Natural killer cell treated with Interleukin-12 subunit alpha and Interleukin-12 subunit beta and Interleukin-15 and Interleukin-18, amount 100 ng/mL, for 72 hours (primary cell): ENCODE results near the gene DDIAS. TPM values are rescaled to one million over a fixed set of nuclear protein-coding genes. Genes with fewer than 3 reads are reported as not detected.

Experiments
- ATAC-seq, 2 donors: fragments of 150-1000 bp; cut with Tn5 transposase in 1 of 2; sonication (Bioruptor Pico), chemical (Tn5 transposase) in 1 of 2; 2 replicates each; pipeline ENCODE4 v1.10.0; 2021
- DNase-seq: peaks from one replicate; pipeline ENCODE4 v3.0.0; 2022; ENCODE audit warnings: low spot score
- H3K27ac Mint-ChIP-seq, 2 donors: 1 replicate in 1 of 2; 2 replicates in 1 of 2; pipeline ENCODE4 v1.8.0; 2022; ENCODE audit warnings: mixed read lengths in 2 of 2, mild to moderate bottlenecking in 1 of 2, moderate library complexity in 1 of 2
- H3K27me3 Mint-ChIP-seq, 2 donors: 1 replicate in 1 of 2; 2 replicates in 1 of 2; pipeline ENCODE4 v1.8.0; 2022; ENCODE audit warnings: mixed read lengths in 2 of 2
- H3K36me3 Mint-ChIP-seq: one replicate; pipeline ENCODE4 v1.8.0; 2022; ENCODE audit warnings: mixed read lengths
- H3K4me1 Mint-ChIP-seq, 2 donors: 1 replicate in 1 of 2; 2 replicates in 1 of 2; pipeline ENCODE4 v1.8.0; 2022; ENCODE audit warnings: low read depth in 2 of 2, mixed read lengths in 2 of 2, mild to moderate bottlenecking in 1 of 2
- H3K4me3 Mint-ChIP-seq: one replicate; pipeline ENCODE4 v1.8.0; 2022; ENCODE audit warnings: mixed read lengths
- H3K9me3 Mint-ChIP-seq: 2 replicates; pipeline ENCODE4 v1.8.0; 2022; ENCODE audit warnings: mixed read lengths
- total RNA-seq, 2 donors: library from RNA; stranded (reverse); gene quantifications; one replicate each; pipeline ENCODE4 v1.2.3, GENCODE V29; 2022

DDIAS gene
- total RNA-seq, 2 donors from 2014 or later: 11.3 to 29.1 TPM

DNA sequence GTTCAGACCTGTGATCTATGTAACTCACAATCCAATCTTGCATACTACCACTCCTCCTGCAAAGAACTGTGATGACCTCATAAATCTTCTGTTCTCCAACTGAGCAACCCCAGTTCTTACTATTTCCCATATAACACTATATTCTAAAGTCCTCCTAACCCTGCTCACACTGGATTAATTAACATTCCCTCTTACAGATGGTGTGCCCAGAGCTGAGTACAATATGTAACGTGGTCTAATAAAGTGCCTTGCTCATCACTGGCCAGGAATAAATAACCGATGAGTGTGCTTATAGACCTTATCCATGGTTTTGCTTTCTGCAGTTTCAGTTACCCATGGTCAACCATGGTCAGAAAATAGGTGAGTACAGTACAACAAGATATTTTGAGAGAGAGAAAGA is 29.9 kb upstream of the DDIAS start:
- no peaks in the 10 kb centered on the region for H3K27me3 Mint-ChIP-seq
- H3K4me3 Mint-ChIP-seq: no peak overlapping the region
- peaks cover 9 to 16% of the 10 kb centered on the region in 2 donors for H3K4me1 Mint-ChIP-seq
- peaks cover 2% of the 10 kb centered on the region for H3K36me3 Mint-ChIP-seq
- ATAC-seq: no peak
- DNase-seq: no peak
- H3K27ac Mint-ChIP-seq: no peak overlapping the region
- H3K9me3 Mint-ChIP-seq: no peaks in the 10 kb centered on the region

DNA sequence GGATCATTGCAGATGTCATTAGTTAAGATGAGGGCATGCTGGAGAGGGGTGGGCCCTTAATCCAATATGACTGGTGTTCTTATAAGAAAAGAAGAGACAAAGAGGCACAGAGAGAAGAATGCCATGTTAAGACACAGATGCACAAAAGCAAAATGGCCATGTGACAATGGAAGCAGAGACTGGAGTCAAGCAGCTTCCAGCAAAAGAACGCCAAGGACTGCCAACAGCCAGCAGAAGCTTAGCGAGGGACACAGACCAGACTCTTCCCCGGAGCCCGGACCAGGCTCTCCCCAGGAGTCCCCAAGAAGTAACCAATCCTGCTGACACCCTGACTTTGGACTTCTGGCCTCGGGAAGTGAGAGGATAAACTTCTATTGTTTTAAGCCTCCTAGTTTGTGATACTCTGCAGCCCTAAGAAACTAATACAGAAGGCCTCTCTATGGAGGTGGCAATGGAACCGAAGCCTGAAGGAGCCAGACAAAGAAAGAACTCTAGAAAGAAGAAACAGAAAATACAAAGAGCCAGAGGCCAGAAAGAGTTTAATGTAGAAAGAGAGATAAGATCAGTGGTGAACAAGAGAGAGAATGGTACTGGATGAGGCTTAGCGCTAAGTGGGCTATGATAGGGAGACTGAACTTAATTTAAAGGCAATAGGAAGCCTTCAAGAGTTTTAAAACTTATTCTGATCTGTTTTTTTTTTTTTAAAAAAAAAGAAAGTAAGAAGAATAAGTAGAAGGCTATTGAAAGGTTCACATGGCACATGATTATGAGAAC is 29.0 kb upstream of the DDIAS start:
- Mint-ChIP-seq H3K9me3 (no peaks in the 10 kb centered on the region), H3K4me3 (no peak overlapping the region), H3K27ac (peak overlapping the region in 1 of 2 donors; percentile 1)

DNA sequence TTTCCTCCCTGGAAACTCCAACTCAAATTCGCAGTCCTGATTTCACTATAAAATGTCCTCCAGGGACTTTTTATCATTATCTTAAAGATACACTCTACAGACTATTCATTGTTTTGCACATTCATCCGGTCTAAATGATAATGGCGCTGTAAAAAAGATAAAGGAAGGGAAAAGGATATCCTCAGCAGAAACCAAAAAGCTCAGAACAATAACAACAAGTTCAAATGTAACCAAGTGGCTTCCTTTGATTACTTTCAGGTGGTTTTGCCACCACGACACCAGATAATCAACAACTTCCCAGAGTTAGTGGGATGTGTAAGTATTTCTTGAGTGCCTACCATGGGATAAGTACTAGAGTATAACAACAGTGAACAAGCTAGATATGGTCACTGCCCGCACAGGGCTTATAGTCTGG is 27.6 kb upstream of the DDIAS start:
- no peak overlapping the region for H3K4me3 Mint-ChIP-seq
- no peaks in the 10 kb centered on the region for H3K9me3 Mint-ChIP-seq
- DNase-seq (no peak), ATAC-seq (no peak)
- H3K27ac Mint-ChIP-seq: no peak overlapping the region
- peaks cover 5% of the 10 kb centered on the region for H3K36me3 Mint-ChIP-seq
- no peaks in the 10 kb centered on the region for H3K27me3 Mint-ChIP-seq
- peaks cover 9 to 12% of the 10 kb centered on the region in 2 donors for H3K4me1 Mint-ChIP-seq

More for the DNA sequence above, 29.0 kb upstream of the DDIAS start:
- DNase-seq: no peak
- no peak for ATAC-seq
- H3K27me3 Mint-ChIP-seq: no peaks in the 10 kb centered on the region
- H3K36me3 Mint-ChIP-seq: peaks cover 5% of the 10 kb centered on the region
- peaks cover 9 to 13% of the 10 kb centered on the region in 2 donors for H3K4me1 Mint-ChIP-seq

DNA sequence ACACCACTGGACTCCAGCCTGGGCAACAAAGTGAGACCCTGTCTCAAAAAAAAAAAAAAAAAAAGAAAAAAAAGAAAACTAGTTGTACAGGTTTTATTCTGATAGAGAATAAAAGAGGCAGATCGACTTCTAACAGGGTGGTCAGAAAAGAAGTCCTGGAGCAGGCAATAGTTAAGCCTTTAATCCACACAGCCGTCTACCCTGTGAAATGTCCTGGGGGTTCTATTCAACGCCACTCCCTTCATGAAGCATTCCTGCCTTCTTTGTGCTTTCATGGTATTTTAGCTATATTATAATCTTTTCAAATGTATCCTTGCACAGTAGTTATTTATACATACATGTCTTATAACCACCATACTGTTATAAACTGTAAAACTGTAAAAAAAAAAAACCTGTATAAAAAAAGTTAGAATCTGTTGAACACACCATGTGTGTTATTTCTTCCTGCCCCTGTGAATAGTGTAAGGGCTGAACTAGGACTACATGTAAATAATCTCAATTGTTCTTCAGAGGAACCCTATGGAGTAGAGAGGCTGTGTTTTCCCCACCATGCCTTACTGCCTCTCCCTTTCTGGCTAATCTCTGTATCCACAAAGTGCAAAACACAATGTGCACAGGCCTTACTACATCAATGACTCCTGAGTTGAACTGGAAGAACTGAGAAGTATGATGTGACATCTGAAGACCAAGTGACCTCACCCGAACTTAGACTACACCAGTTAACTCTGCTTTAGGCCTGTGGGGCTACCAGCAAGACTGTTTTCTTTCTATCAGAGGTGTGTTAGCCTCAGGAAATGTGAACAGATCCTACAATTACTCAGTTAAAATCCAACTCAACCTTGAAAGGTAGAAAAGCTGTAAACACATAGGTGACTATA is 26.7 kb upstream of the DDIAS start:
- H3K27ac Mint-ChIP-seq: no peak overlapping the region

DNA sequence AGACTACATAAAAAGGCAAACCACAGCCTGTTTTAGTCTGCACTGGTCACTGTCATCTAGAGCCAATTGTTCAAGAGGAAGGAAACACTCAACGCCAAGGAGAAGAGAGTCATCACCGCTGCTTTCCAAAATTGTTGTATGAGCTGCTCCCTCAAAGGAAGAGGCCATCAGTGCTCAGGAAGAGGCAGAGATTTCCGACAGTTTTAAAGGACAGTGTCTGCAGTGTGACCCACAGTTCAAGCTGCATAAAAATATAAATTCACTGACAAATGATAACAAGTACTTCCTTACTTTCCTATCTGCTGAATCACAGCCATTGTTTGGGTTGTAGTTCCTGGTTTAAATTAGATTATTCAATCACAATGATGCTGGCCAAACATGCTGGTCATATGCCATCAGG is 17.7 kb upstream of the DDIAS start:
- H3K4me3 Mint-ChIP-seq: no peak overlapping the region
- no peaks in the 10 kb centered on the region for H3K36me3 Mint-ChIP-seq
- no peak overlapping the region for H3K27ac Mint-ChIP-seq

More for the DNA sequence above, 26.7 kb upstream of the DDIAS start:
- Mint-ChIP-seq H3K4me1 (peaks cover 9 to 12% of the 10 kb centered on the region in 2 donors), H3K27me3 (no peaks in the 10 kb centered on the region), H3K4me3 (no peak overlapping the region), H3K36me3 (peaks cover 5% of the 10 kb centered on the region), H3K9me3 (peaks cover 3% of the 10 kb centered on the region)
- ATAC-seq (no peak), DNase-seq (no peak)

DNA sequence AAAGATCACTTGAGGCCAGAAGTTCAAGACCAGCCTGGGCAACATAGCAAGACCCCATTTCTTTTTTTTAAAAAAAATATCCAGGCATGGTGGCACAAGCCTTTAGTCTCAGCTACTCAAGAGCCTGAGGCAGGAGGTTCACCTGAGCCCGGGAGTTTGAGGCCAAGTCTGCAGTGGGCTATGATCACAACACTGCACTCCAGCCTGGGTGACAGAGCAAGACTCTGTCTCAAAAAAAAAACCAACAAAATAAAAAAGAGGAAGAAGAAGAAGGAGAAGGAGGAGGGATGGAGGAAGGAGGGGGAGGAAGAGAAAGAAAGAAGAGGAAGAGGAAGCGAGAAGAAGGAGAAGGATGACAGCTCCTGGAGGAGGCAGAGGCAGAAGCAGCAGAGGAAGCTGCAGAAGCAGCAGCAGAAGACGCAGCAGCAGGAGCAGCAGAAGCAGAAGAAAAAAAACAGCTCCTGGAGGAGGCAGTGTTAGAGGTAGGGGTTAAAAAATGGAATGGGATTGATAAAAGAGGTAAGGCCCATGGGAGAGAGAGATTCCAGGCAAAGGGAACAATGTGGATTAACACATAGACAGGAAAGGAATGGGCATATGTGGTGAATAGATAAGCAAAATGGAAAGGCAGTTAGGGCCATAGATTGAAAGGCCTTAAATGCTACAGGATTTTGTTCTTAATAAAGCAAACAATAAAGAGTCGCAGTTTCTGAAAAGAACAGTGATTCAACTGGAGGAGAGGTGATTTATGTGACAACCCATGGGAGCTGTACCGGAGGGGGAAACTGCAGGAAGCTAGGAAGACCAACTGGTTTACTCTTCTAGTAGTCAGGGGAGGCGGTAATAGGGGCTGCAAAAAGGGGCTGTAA is 12.2 kb upstream of the DDIAS start:
- no peak overlapping the region for H3K27ac Mint-ChIP-seq
- H3K4me1 Mint-ChIP-seq: peaks cover 0 to 5% of the 10 kb centered on the region in 2 donors
- DNase-seq (no peak), ATAC-seq (no peak)
- no peak overlapping the region for H3K4me3 Mint-ChIP-seq
- no peaks in the 10 kb centered on the region for H3K36me3 Mint-ChIP-seq
- H3K9me3 Mint-ChIP-seq: no peaks in the 10 kb centered on the region
- no peaks in the 10 kb centered on the region for H3K27me3 Mint-ChIP-seq

More for the DNA sequence above, 17.7 kb upstream of the DDIAS start:
- H3K9me3 Mint-ChIP-seq: peaks cover 3% of the 10 kb centered on the region
- H3K4me1 Mint-ChIP-seq: peaks cover 0 to 10% of the 10 kb centered on the region in 2 donors
- DNase-seq (no peak), ATAC-seq (no peak)
- H3K27me3 Mint-ChIP-seq: no peaks in the 10 kb centered on the region

DNA sequence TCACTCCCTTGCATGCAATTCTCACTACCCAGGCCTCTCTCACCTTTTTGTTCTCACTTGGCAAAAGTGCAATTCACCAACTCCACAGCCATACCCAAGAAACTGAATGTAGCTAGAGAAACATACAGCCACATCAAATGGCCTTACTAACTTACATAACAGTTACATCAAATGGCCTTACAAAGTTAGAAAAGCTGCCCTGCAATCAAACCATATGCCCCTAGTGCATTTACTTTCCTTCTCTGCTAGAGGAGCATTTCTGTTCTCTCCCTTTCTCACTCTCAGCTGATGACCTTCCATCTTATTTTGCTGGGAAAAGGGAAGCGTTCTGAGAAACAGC is 11.6 kb upstream of the DDIAS start:
- DNase-seq: no peak
- Mint-ChIP-seq H3K4me3 (no peak overlapping the region), H3K27ac (no peak overlapping the region), H3K4me1 (peaks cover 0 to 5% of the 10 kb centered on the region in 2 donors), H3K36me3 (no peaks in the 10 kb centered on the region), H3K27me3 (no peaks in the 10 kb centered on the region), H3K9me3 (no peaks in the 10 kb centered on the region)
- ATAC-seq: no peak

DNA sequence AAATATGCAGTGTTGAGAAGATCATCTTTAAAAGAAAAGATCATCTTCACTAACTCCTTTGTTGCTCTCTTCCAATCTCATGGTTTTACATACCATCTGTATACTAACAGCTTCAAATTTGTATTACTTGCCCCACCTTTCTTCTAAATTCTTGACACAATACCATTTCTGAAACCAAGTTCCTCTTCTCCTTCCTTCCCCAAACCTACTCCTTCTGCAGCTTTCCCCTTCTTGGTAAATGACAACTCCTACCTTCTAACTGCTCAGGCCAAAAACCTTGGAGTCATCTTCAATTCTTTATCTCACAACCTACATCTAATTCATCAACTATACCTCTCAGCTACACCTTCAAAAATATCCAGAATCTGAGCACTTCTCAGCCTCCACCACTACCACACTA is 10.6 kb upstream of the DDIAS start:
- H3K27me3 Mint-ChIP-seq: no peaks in the 10 kb centered on the region
- no peaks in the 10 kb centered on the region for H3K36me3 Mint-ChIP-seq
- no peak overlapping the region for H3K27ac Mint-ChIP-seq
- no peak overlapping the region for H3K4me3 Mint-ChIP-seq
- H3K9me3 Mint-ChIP-seq: no peaks in the 10 kb centered on the region
- ATAC-seq (no peak), DNase-seq (no peak)
- H3K4me1 Mint-ChIP-seq: peaks cover 0 to 9% of the 10 kb centered on the region in 2 donors

DNA sequence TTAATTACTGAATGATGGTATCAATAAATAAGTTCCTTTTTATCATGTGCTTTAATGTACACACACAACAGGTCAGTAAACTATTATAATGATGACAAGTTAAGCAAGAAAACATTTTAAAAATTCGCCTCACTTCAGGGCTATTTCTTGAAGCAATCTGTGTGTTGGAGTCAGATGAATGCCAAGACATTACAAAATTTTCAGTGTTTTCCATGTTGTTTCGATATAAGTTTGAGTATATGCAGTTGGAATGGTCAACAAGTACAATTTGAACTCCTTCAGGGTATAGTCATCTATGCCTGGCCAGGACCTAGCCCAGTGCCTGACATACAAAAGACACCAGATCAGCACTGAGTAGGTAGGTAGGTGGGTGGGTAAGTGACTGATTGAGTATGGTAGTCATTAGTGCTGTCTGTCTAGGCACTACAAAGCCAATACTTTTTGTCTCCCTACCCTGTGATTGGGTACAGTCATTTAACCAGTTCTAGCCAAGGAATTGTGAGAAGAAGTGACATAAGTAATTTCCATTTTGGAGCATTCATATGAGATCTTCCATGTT is 8.8 kb upstream of the DDIAS start:
- Mint-ChIP-seq H3K9me3 (no peaks in the 10 kb centered on the region), H3K36me3 (no peaks in the 10 kb centered on the region), H3K4me1 (peaks cover 8 to 9% of the 10 kb centered on the region in 2 donors), H3K27ac (no peak overlapping the region), H3K4me3 (no peak overlapping the region), H3K27me3 (no peaks in the 10 kb centered on the region)
- DNase-seq (no peak), ATAC-seq (no peak)

DNA sequence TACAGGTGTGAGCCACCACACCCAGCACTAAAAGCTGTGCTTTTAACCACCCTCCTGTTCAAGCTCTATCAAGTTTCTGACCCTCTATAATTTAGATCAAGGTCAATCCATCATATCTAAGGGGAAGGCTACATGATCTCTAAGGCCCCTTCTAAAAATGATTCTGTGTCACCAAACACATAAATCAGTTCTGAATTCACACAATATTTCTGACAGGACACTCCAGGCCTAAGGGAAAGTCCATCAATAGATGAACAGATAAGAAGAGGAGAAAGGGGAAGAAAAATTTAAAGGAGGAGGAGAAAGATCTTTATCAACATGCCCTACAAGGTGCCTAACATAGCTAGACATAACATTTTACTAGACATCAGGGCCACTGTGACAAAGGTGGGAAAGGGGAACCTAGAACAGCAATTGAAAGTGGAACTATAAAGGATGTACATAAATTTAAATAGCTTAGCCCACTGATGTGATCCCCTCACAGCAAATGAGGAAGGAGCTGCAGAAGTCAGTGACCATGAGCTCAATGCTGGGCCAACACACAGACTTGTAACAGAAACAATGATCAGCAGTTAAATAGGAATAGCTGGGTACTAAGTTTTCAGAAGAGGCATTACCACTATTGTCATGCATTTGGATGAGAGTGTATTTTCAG is 6.0 kb upstream of the DDIAS start:
- no peak overlapping the region for H3K4me3 Mint-ChIP-seq
- no peaks in the 10 kb centered on the region for H3K9me3 Mint-ChIP-seq
- no peak overlapping the region for H3K27ac Mint-ChIP-seq
- no peaks in the 10 kb centered on the region for H3K36me3 Mint-ChIP-seq
- no peaks in the 10 kb centered on the region for H3K27me3 Mint-ChIP-seq
- ATAC-seq (no peak), DNase-seq (no peak)
- H3K4me1 Mint-ChIP-seq: peaks cover 23 to 24% of the 10 kb centered on the region in 2 donors

DNA sequence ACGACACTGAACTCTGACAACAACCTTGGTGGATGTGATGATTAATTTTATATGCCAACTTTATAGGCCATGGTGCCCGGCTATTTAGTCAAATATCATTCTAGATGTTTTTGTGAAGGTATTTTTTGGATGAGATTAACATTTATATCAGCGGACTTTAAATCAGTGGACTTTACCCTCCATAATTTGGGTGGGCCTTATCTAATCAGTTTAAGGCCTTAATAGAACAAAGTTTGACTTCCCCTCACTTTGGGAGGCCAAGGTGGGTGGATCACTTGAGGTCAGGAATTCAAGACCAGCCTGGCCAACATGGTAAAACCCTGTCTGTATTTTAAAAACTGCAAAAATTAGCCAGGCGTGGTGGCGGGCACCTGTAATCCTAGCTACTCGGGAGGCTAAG is 5.4 kb upstream of the DDIAS start:
- no peaks in the 10 kb centered on the region for H3K36me3 Mint-ChIP-seq
- no peaks in the 10 kb centered on the region for H3K27me3 Mint-ChIP-seq
- H3K4me1 Mint-ChIP-seq: peaks cover 27 to 30% of the 10 kb centered on the region in 2 donors
- DNase-seq: no peak
- H3K4me3 Mint-ChIP-seq: no peak overlapping the region
- H3K9me3 Mint-ChIP-seq: no peaks in the 10 kb centered on the region
- ATAC-seq: no peak
- no peak overlapping the region for H3K27ac Mint-ChIP-seq

DNA sequence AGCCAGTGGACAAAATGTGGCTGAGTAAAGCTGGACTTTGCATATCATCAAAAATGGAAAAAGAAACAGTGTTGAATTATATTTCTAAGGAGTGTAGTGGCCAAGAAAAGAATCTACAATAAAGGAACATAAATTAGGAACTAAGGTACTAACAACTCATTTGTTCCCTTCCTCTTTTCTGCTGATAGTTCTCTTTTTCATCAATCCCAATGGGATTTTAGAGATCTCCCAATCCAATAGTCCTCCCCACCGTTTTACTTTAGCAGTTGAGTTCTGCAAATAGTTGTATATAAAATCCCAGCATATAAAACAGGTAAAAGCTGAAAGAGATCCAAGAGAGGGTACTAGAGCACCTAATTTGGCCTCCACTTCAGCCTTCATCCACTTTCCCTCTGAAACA is 3.3 kb upstream of the DDIAS start:
- Mint-ChIP-seq H3K4me3 (no peak overlapping the region), H3K4me1 (peaks cover 37 to 46% of the 10 kb centered on the region in 2 donors), H3K9me3 (no peaks in the 10 kb centered on the region), H3K36me3 (no peaks in the 10 kb centered on the region), H3K27ac (no peak overlapping the region), H3K27me3 (no peaks in the 10 kb centered on the region)
- ATAC-seq (no peak), DNase-seq (no peak)
